IPS-18c (cell line): ENCODE data around the gene ALKBH5.
A peak's percentile ranks its signal among the peaks of the same experiment; 100 is the strongest.

ENCODE experiments used
- H3K4me3 ChIP-seq: 2 replicates; pipeline ENCODE4 v1.7.0; 2013; ENCODE audit warnings: low read depth, mild to moderate bottlenecking, low read length, moderate library complexity; ENCODE audit not compliant: insufficient read depth
- H3K9me3 ChIP-seq: one replicate; pipeline ENCODE4 v1.6.1; 2013; ENCODE audit warnings: mild to moderate bottlenecking, low read length, moderate library complexity; ENCODE audit not compliant: control insufficient read depth, insufficient read depth

ALKBH5 gene

GRCh38 chr17:18258356-18259038 lies 74.9 kb downstream of the ALKBH5 start, which contains the start of gene FLII:
TSS of gene FLII (minus strand) at chr17:18258738. CDS start at chr17:18258690, 48 bp downstream.
- H3K9me3 ChIP-seq, result no peaks in the 10 kb centered on the region

More at GRCh38 chr17:18258356-18259038, 74.9 kb downstream of the ALKBH5 start, which contains the start of gene FLII:
- H3K4me3 ChIP-seq, result peak within 1 kb of the TSS; percentile 98
